GM18907 (cell line): Measurements from ENCODE around the gene RAPH1.
A peak's percentile ranks its signal among the peaks of the same experiment; 100 is the strongest.

Experiments used
- ATAC-seq: cut with Tn5 transposase; IDR thresholded peaks from one replicate; pipeline ENCODE4 v1.9.1; 2021; ENCODE audit warnings: mild to moderate bottlenecking, moderate library complexity; ENCODE audit not compliant: unreplicated experiment

RAPH1 gene

GRCh38 chr2:203489531-203489930, 45.6 kb downstream of the RAPH1 start:
- no peak for ATAC-seq

- ATAC-seq: peak; percentile 71
Measured at GRCh38 chr2:203484266-203485112, 50.6 kb downstream of the RAPH1 start.

- ATAC-seq: no peak
Measured at GRCh38 chr2:203480623-203481022, 54.5 kb downstream of the RAPH1 start.

GRCh38 chr2:203476881-203477280, 58.2 kb downstream of the RAPH1 start:
- no peak for ATAC-seq

GRCh38 chr2:203471323-203471722, 63.8 kb downstream of the RAPH1 start:
- ATAC-seq: no peak

- no peak for ATAC-seq
Measured at GRCh38 chr2:203470371-203470770, 64.7 kb downstream of the RAPH1 start.

GRCh38 chr2:203469546-203469945, 65.6 kb downstream of the RAPH1 start:
- ATAC-seq: no peak

- no peak for ATAC-seq
Measured at GRCh38 chr2:203463266-203463678, 71.8 kb downstream of the RAPH1 start.

- ATAC-seq: no peak
Measured at GRCh38 chr2:203462308-203462707, 72.8 kb downstream of the RAPH1 start.

GRCh38 chr2:203461746-203462145, 73.4 kb downstream of the RAPH1 start:
- ATAC-seq: no peak

GRCh38 chr2:203455209-203455608, 79.9 kb downstream of the RAPH1 start:
- ATAC-seq: no peak

GRCh38 chr2:203453858-203454451, 81.1 kb downstream of the RAPH1 start:
- ATAC-seq: peak; percentile 69

GRCh38 chr2:203451689-203452088, 83.4 kb downstream of the RAPH1 start:
- no peak for ATAC-seq

- no peak for ATAC-seq
Measured at GRCh38 chr2:203451011-203451410, 84.1 kb downstream of the RAPH1 start.

- no peak for ATAC-seq
Measured at GRCh38 chr2:203450561-203450960, 84.5 kb downstream of the RAPH1 start.

- no peak for ATAC-seq
Measured at GRCh38 chr2:203446780-203447179, 88.3 kb downstream of the RAPH1 start.

GRCh38 chr2:203446071-203446481, 89.0 kb downstream of the RAPH1 start:
- ATAC-seq: no peak

GRCh38 chr2:203444738-203445137, 90.4 kb downstream of the RAPH1 start:
- no peak for ATAC-seq

- ATAC-seq: no peak
Measured at GRCh38 chr2:203442463-203442862, 92.6 kb downstream of the RAPH1 start.

- no peak for ATAC-seq
Measured at GRCh38 chr2:203441463-203441862, 93.6 kb downstream of the RAPH1 start.

- ATAC-seq: no peak
Measured at GRCh38 chr2:203440671-203441070, 94.4 kb downstream of the RAPH1 start.

GRCh38 chr2:203438528-203438927, 96.6 kb downstream of the RAPH1 start:
- ATAC-seq: no peak
